Parathyroid adenoma (tissue), 2 donors: ENCODE results near the gene ANGPTL2.

ENCODE experiments used
- H2AFZ ChIP-seq: fragments of 300-600 bp; sonication (generic); one replicate; pipeline ENCODE4 v1.7.0; 2017; ENCODE audit warnings: antibody characterized with exemption, mild to moderate bottlenecking
- H3K27ac ChIP-seq: fragments of 300-600 bp; sonication (generic); one replicate; pipeline ENCODE4 v1.7.0; 2017
- H3K27me3 ChIP-seq: fragments of 300-600 bp; sonication (generic); one replicate; pipeline ENCODE4 v1.7.0; 2017; ENCODE audit warnings: low read length; ENCODE audit not compliant: control insufficient read depth, insufficient read depth
- H3K36me3 ChIP-seq: fragments of 300-600 bp; sonication (generic); one replicate; pipeline ENCODE4 v1.7.0; 2017; ENCODE audit warnings: low read length; ENCODE audit not compliant: control insufficient read depth, insufficient read depth
- H3K4me1 ChIP-seq: fragments of 300-600 bp; sonication (generic); one replicate; pipeline ENCODE4 v1.7.0; 2017; ENCODE audit warnings: control low read depth
- H3K4me2 ChIP-seq: fragments of 300-600 bp; sonication (generic); one replicate; pipeline ENCODE4 v1.7.0; 2017; ENCODE audit warnings: low read length
- H3K4me3 ChIP-seq: fragments of 300-600 bp; sonication (generic); one replicate; pipeline ENCODE4 v1.7.0; 2017; ENCODE audit warnings: low read depth, low read length
- H3K79me2 ChIP-seq: fragments of 300-600 bp; sonication (generic); one replicate; pipeline ENCODE4 v1.7.0; 2017; ENCODE audit warnings: control low read depth
- H3K9ac ChIP-seq: fragments of 300-600 bp; sonication (generic); one replicate; pipeline ENCODE4 v1.7.0; 2017; ENCODE audit warnings: mild to moderate bottlenecking
- H3K9me3 ChIP-seq: fragments of 300-600 bp; sonication (generic); one replicate; pipeline ENCODE4 v1.7.0; 2017; ENCODE audit warnings: low read length; ENCODE audit not compliant: control insufficient read depth
- CTCF ChIP-seq: fragments of 300-600 bp; sonication (generic); IDR thresholded peaks from one replicate; pipeline ENCODE4 v1.7.0; 2017; ENCODE audit warnings: antibody characterized with exemption, mild to moderate bottlenecking
- donor health status: primary hyperparathyroidism.

ANGPTL2 gene

DNA sequence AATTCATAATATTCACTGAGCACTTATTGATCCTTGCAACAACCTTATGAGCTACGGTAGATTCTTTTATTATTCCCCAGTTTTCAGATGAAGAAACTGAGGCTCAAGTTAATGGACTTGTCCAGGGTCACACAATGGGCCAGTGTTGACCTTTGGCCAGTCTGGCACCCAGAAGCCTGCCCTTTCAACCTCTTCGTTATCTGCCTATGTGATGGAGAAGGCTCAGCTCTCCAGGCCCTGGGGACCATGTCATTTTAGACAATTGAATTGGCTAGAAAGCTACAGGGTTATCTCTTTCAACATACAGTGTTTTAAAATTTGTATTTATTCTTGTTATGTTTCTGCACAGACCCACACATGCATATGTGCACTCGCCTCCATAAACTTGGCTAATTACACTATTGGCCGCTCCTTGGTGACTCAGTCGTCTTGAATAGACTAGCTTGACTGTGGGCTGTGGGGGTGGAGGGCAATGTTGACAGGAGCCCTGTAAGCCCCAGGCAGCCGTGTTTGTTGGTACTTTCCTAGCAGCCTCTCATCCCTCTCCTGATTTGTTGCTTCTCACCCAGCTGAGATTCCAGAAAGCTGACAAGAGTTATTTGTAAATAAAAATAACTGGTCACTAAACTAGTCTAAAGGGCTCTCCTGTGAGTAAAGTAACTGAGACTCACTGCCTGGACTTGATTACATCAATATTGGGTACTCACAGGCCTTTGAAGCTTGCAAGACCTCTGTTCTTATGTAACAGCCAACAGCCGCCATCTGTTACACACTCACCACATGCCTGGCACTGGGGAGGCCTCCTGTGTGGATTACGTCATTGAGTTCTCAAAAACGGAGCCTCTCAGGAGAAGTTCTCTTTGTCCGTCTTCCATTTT is 8.5 kb upstream of the ANGPTL2 start:
- Histone ChIP-seq H3K79me2 (no peaks in the 10 kb centered on the region), H3K4me2 (no peak overlapping the region), H3K27ac (no peak overlapping the region), H3K4me1 (no peaks in the 10 kb centered on the region), H3K27me3 (no peaks in the 10 kb centered on the region), H3K9ac (no peak overlapping the region), H3K4me3 (no peak overlapping the region), H2AFZ (no peak overlapping the region), H3K9me3 (no peaks in the 10 kb centered on the region), H3K36me3 (no peaks in the 10 kb centered on the region)
- TF ChIP-seq CTCF, result no peak

GRCh38 chr9:127130235-127130634 is 7.8 kb upstream of the ANGPTL2 start:
- H3K27me3 ChIP-seq, result no peaks in the 10 kb centered on the region
- no peak overlapping the region for H3K9ac ChIP-seq
- no peaks in the 10 kb centered on the region for H3K9me3 ChIP-seq
- no peak overlapping the region for H3K4me3 ChIP-seq
- no peaks in the 10 kb centered on the region for H3K36me3 ChIP-seq
- H2AFZ ChIP-seq, result no peak overlapping the region
- H3K4me1 ChIP-seq, result no peaks in the 10 kb centered on the region
- no peaks in the 10 kb centered on the region for H3K79me2 ChIP-seq
- TF ChIP-seq CTCF, result no peak
- no peak overlapping the region for H3K27ac ChIP-seq
- no peak overlapping the region for H3K4me2 ChIP-seq

DNA sequence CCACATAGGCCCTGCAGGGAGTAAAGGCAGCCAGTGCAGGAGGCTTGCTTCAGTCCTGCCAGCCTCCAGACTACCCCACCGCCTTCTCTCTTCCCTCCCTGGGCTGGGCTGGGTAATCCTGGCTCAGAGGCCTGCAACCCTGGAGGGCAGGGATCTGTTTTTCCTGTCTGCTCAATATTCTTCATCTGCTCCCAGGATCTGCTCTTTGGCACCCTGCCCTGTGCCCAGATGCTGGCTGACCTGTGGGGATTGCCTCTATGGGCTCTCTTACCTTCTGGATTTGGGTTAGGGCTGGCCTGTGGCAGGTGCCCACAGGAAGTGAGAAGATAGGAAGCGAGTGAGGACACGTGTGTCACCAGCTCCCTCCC is 7.3 kb upstream of the ANGPTL2 start:
- Histone ChIP-seq H3K4me1 (no peaks in the 10 kb centered on the region), H3K79me2 (no peaks in the 10 kb centered on the region), H2AFZ (no peak overlapping the region), H3K4me2 (no peak overlapping the region), H3K27me3 (no peaks in the 10 kb centered on the region), H3K27ac (no peak overlapping the region), H3K4me3 (no peak overlapping the region), H3K9me3 (no peaks in the 10 kb centered on the region), H3K9ac (no peak overlapping the region), H3K36me3 (no peaks in the 10 kb centered on the region)
- no peak for TF ChIP-seq CTCF

GRCh38 chr9:127129073-127129717 is 6.8 kb upstream of the ANGPTL2 start:
- H3K9ac ChIP-seq, result no peak overlapping the region

More at GRCh38 chr9:127129073-127129717, 6.8 kb upstream of the ANGPTL2 start:
- Histone ChIP-seq H3K4me2 (no peak overlapping the region), H3K4me1 (no peaks in the 10 kb centered on the region), H3K36me3 (no peaks in the 10 kb centered on the region), H3K27me3 (no peaks in the 10 kb centered on the region), H3K9me3 (no peaks in the 10 kb centered on the region), H3K79me2 (no peaks in the 10 kb centered on the region), H3K27ac (no peak overlapping the region), H3K4me3 (no peak overlapping the region), H2AFZ (no peak overlapping the region)
- TF ChIP-seq CTCF, result no peak
